Memory B cell (primary cell): Measurements from ENCODE around the gene DCP1B.

Experiments used
- ATAC-seq: fragments of 150-1000 bp; cut with Tn5 transposase; 2 replicates; pipeline ENCODE4 v1.10.0; 2021; ENCODE audit warnings: low read depth, mild to moderate bottlenecking, moderate library complexity
- DNase-seq, 2 donors: peaks; one replicate each; pipeline ENCODE4 v3.0.0; 2022; ENCODE audit warnings: low spot score in 2 of 2
- H3K27ac Mint-ChIP-seq: one replicate; pipeline ENCODE4 v1.8.0; 2022; ENCODE audit warnings: mild to moderate bottlenecking, moderate library complexity, mixed read lengths
- H3K27me3 Mint-ChIP-seq: one replicate; pipeline ENCODE4 v1.8.0; 2022; ENCODE audit warnings: mixed read lengths
- H3K36me3 Mint-ChIP-seq: one replicate; pipeline ENCODE4 v1.8.0; 2022; ENCODE audit warnings: mild to moderate bottlenecking, mixed read lengths
- H3K4me1 Mint-ChIP-seq: one replicate; pipeline ENCODE4 v1.8.0; 2022; ENCODE audit warnings: mixed read lengths
- H3K4me3 Mint-ChIP-seq: one replicate; pipeline ENCODE4 v1.8.0; 2022; ENCODE audit warnings: mild to moderate bottlenecking, moderate library complexity, mixed read lengths
- H3K9me3 Mint-ChIP-seq: one replicate; pipeline ENCODE4 v1.8.0; 2022; ENCODE audit warnings: mixed read lengths

DCP1B gene

DNA sequence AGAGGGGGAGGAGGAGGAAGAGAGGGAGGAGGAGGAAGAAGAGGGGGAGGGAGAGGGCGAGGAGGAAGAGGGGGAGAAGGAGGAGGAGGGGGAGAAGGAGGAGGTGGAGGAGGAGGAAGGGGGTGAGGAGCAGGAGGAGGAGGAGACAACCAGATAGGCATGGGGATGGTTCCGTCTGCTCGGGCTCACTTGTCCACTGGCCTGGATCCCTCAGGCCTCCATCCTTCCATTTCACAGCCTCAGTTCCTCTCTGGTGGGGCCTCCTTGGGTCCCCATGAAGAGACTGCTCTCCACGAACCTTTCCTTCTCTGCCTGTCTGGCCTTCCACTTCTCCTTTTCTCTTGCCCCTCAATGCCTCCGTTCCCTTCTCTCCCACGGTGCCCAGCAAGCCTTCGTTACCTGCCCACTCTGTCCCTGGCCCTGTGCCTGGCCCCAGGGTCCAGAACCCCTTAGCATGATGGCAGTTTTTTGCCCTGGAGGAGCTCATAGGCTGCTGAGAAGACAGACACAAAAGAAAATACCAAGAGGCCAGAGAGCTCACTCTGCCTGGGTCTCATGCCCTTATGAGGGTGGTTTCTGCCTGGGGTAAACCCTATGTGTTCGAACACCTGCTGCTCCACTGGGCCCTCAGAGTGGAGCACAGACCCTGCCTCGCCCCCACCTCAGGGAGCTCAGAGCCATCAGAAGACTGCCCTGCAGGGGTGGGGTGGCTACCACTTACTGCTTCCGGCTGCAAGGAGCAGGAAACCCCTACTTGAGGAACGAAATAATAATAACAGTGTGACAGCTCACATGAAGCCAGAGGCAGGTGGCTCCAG, 74.1 kb downstream of the DCP1B start:
- no peaks in the 10 kb centered on the region for H3K27me3 Mint-ChIP-seq

DNA sequence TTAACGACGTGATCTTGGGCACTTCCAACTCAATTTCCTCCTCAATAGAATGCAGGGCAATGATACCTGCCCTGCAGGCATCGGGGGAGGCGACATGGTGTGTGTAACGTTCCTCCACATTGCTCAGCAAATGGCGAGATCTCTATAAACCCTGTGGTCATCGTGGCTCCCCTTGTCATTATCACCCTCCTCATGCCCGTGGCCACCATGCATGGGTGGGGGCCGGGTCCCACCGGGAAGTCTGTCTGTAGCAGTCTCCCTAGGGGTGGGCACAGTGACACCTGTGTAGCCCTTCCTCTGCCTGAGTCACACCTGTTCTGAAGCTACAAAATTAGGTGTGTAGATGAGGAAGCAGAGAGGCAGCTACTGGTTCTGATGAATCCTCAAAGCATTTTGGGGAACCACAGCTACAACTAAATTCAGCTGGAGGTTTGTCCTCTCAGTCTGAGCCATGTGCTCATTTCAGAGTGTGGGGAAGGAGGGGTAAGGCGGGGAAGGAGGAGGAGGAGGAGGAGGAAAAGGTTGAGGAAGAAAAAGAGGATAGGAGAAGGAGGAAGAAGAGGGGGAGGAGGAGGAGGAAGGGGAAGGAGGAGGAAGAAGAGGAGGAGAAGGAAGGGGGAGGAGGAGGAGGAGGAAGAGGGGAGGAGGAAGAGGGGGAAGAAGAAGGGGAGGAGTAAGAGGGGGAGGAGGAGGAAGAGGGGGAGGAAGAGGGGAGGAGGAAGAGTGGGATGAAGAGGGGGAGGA, 74.8 kb downstream of the DCP1B start:
- peak overlapping the region; percentile 68 for H3K4me3 Mint-ChIP-seq
- ATAC-seq (peak; percentile 36), DNase-seq (no peak)
- peaks cover 63% of the 10 kb centered on the region for H3K4me1 Mint-ChIP-seq
- H3K36me3 Mint-ChIP-seq: no peaks in the 10 kb centered on the region
- peak overlapping the region; percentile 87 for H3K27ac Mint-ChIP-seq
- H3K27me3 Mint-ChIP-seq: no peaks in the 10 kb centered on the region
- H3K9me3 Mint-ChIP-seq: no peaks in the 10 kb centered on the region

More for the DNA sequence above, 74.1 kb downstream of the DCP1B start:
- Mint-ChIP-seq H3K9me3 (no peaks in the 10 kb centered on the region), H3K27ac (peak overlapping the region; percentile 87), H3K4me3 (peak overlapping the region; percentile 6), H3K4me1 (peaks cover 55% of the 10 kb centered on the region), H3K36me3 (no peaks in the 10 kb centered on the region)
- DNase-seq: no peak
- ATAC-seq: peak; percentile 10

DNA sequence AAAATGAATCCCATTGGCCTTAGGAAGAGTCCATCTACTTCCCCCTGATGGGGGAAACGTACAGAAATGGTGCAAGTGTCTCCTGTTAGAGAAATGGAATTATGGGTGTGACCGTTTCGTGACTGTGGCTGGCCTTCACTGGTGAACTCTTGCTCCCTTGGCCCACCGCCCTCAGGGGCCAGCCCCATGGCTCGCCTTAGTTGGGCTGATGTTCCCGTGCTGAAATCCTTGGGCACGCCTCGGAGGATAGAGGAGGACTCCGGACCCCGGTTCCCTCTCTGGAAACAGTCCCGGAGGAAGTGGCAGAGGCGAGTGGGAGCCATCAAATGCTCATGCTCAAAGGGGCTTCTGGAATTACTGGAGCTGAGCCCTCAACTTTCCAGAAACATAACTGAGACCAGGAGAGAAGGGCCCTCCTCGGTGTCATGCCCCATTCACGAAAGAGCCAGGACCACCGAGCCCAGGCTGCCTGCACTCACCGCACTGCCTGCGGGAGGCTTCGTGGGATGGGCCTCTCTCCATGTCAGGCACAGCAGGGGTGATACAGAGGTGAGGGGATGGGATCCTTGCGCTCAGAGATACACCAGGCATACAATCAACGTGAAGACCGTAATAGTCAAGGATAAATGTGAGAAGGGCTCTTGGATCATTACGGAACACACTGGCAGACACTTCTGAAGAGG, 75.7 kb downstream of the DCP1B start:
- ATAC-seq: no peak
- H3K36me3 Mint-ChIP-seq: no peaks in the 10 kb centered on the region
- no peak for DNase-seq
- H3K27ac Mint-ChIP-seq: no peak overlapping the region
- no peaks in the 10 kb centered on the region for H3K27me3 Mint-ChIP-seq
- peaks cover 66% of the 10 kb centered on the region for H3K4me1 Mint-ChIP-seq
- H3K9me3 Mint-ChIP-seq: no peaks in the 10 kb centered on the region
- H3K4me3 Mint-ChIP-seq: no peak overlapping the region

DNA sequence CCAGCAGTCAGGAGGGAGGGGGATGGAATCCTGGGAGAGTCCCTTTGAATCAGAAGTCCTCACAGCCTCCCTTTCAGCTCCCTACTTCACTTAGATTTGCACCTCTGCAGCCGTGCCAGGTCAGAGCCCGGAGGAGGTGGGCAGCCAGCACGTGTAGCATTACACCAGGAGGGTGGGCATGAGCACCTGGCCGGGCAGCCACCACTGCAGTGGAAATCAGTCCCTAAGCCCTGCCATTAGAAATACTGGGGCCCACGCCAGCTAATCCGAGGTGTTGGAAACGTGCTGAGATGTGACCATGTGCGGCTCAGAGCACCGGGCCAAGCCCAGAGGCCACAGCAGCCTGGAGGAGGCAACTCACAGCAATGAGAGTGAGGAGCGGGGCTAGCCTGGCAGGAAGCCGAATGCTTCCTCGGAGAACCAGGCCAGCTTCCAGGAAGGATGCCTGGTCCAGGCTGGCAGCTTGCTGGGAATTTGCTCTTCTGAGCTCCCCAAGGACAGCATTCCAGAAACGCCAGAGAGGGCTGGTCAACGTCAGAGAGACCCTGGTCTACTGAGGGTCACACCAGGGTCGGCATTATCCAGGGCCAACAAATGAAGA, 76.4 kb downstream of the DCP1B start:
- DNase-seq (no peak), ATAC-seq (no peak)
- Mint-ChIP-seq H3K4me3 (no peak overlapping the region), H3K4me1 (peaks cover 64% of the 10 kb centered on the region), H3K27me3 (no peaks in the 10 kb centered on the region), H3K36me3 (no peaks in the 10 kb centered on the region), H3K27ac (peak overlapping the region; percentile 25), H3K9me3 (no peaks in the 10 kb centered on the region)

DNA sequence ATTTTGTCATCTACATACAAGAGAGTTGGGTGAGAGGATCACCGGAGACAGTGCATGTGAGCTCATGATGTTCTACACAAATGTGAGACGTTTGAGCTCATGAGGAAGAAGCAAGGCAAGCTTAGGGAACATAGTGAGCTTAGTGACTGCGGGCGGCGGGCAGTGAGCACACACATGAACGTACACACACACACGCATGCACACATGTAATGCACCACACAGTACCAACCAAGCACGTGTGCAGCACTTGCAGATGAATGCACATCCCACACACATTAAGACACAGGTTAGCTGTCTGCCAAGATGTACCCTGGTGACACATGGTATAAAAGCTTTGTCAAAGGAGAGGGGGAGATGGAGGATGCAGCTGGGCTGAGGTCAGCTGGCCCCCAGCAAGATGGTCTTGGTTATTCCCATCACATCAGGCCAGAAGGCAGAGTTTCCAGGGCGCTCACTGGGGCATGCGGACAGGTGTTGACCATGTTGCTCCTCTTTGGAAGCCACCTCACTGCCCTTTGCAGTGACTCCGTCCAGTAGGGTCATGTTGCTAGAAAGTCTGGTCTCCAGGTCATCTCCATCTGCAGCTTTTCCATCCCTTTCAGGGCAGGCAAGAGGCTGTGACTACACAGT, 77.1 kb downstream of the DCP1B start:
- Mint-ChIP-seq H3K36me3 (no peaks in the 10 kb centered on the region), H3K27ac (peak overlapping the region; percentile 25), H3K9me3 (no peaks in the 10 kb centered on the region), H3K27me3 (no peaks in the 10 kb centered on the region), H3K4me3 (no peak overlapping the region), H3K4me1 (peaks cover 58% of the 10 kb centered on the region)
- ATAC-seq (no peak), DNase-seq (no peak)

DNA sequence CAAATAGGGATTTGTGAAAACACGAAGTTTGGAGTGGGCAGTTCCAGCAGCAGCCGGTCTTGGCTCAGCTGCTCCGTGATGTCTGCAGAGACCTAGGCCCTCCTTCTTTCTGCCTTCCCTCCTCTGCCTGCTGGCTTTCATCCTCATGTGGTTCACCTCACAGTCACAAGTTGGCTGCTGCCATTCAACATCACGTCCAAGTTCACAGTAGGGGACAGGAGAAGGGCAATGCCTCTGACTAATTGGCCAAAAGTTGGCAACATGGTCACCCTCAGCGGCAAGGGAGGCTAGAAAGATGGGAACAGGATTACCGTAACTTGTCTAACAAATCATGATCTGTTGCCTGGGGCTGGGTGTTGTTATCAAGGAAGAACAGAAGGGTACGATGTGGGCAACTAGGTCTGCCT, 78.0 kb downstream of the DCP1B start:
- DNase-seq (no peak), ATAC-seq (no peak)
- Mint-ChIP-seq H3K4me1 (peaks cover 52% of the 10 kb centered on the region), H3K9me3 (no peaks in the 10 kb centered on the region), H3K27ac (no peak overlapping the region), H3K27me3 (no peaks in the 10 kb centered on the region), H3K4me3 (no peak overlapping the region), H3K36me3 (no peaks in the 10 kb centered on the region)

DNA sequence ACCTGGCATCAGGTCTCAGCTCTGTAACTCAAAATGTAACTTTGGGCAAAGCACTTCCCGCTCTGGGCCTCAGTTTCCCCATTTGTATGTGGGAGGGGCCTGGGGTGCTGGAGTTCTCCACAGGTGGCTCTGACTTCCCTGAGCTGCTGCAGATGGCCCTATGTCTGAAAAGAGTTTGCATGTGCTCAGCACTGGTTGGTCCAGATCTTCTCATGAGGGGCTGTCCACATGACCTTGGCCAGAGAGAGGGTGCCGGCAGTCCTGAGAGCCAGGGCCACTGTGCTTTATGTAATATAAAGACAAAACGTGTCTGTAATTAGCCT, 78.6 kb downstream of the DCP1B start:
- Mint-ChIP-seq H3K9me3 (no peaks in the 10 kb centered on the region), H3K4me3 (no peak overlapping the region), H3K36me3 (no peaks in the 10 kb centered on the region), H3K27me3 (no peaks in the 10 kb centered on the region), H3K27ac (no peak overlapping the region), H3K4me1 (peaks cover 52% of the 10 kb centered on the region)
- ATAC-seq (no peak), DNase-seq (no peak)

DNA sequence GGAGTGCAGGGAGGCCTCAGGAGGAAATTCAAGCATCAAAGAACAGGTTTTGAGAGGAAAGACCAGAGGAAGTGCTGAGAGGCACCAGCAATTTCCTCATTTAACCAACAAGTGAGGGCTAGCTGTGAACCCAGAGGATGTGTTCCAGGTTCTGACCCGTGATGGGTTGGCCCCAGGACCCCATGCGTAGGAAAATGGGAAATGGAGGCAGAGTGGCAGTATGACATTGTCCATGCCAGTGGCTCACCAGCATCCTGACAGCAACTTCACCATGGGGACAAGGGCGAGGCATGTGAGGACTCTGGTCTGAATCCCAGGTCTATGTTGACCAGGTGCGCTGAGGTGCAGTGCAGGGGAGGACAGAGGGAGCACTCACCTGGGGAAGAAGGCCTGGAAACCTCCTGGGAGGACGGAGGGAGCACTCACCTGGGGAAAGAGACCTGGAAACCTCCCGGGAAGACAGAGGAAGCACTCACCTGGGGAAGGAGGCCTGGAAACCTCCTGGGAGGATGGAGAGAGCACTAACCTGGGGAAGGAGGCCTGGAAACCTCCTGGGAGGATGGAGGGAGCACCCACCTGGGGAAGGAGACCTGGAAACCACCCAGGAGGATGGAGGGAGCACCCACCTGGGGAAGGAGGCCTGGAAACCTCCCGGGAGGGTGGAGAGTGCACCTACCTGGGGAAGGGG, 79.1 kb downstream of the DCP1B start:
- no peaks in the 10 kb centered on the region for H3K9me3 Mint-ChIP-seq
- peak; percentile 45 for ATAC-seq
- H3K27ac Mint-ChIP-seq: peak overlapping the region; percentile 97
- peak overlapping the region; percentile 84 for H3K4me3 Mint-ChIP-seq
- no peaks in the 10 kb centered on the region for H3K27me3 Mint-ChIP-seq
- DNase-seq: peak in 1 of 2 donors; percentile 7
- peaks cover 3% of the 10 kb centered on the region for H3K36me3 Mint-ChIP-seq
- peaks cover 51% of the 10 kb centered on the region for H3K4me1 Mint-ChIP-seq

DNA sequence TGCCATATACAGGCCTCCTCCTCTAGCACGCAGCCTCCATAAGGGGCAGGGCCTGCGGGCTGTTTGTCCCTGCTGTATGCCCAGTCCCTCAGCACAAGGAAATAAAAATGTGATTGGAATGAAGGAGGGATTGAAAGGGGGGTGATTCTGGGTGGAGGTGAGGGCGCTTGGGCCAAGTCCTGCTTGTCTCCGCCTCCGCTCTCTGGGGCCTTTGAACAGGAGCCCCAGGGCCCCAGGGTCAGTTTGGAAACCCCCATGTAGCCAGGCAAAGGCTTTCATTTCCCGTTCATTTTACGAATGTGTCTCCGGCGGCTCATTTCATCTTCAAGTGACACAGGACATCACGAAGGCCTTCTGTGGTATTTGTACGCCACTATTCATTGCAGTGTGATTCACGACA, 81.3 kb downstream of the DCP1B start:
- peak overlapping the region; percentile 30 for H3K4me3 Mint-ChIP-seq
- H3K27me3 Mint-ChIP-seq: no peaks in the 10 kb centered on the region
- peaks cover 47% of the 10 kb centered on the region for H3K4me1 Mint-ChIP-seq
- DNase-seq (peak in 1 of 2 donors; percentile 11), ATAC-seq (peak; percentile 25)
- peak overlapping the region; percentile 56 for H3K27ac Mint-ChIP-seq
- H3K36me3 Mint-ChIP-seq: peaks cover 3% of the 10 kb centered on the region
- H3K9me3 Mint-ChIP-seq: no peaks in the 10 kb centered on the region

DNA sequence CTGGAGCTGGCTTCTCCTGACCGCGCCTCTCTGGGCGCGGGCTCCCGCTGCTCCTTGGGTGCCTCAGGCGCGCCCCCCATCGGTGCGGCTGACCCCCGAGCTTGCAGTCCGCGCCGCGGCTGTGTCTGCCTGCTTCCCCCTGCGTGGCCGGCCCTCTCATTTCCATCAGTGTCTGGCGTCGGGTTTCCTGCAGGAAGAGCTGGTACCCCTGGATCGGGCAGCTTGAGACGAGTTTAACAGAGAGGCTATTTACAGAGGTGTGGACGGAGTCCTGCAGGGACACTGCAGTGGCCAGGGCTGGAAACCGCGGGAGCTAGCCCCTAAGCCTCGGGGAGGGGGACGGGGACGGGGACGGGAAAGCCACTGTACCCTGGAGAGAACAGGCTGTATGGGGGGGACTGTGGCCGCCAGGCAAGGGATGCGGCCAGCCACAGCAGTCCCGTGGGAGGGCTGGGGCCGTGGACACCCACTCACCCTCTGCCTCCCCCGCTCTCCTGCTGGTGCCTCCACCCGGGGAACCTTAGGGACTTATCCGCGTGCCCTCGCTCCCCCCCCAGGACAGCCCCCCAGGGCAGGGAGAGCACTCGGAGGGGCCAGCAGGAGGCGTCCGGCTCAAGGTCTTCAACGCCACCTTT, 82.1 kb downstream of the DCP1B start:
- peak in 1 of 2 donors; percentile 10 for DNase-seq
- H3K9me3 Mint-ChIP-seq: no peaks in the 10 kb centered on the region
- peaks cover 5% of the 10 kb centered on the region for H3K36me3 Mint-ChIP-seq
- no peak overlapping the region for H3K27ac Mint-ChIP-seq
- peak overlapping the region; percentile 67 for H3K4me3 Mint-ChIP-seq
- H3K4me1 Mint-ChIP-seq: peaks cover 50% of the 10 kb centered on the region
- no peak for ATAC-seq
- H3K27me3 Mint-ChIP-seq: no peaks in the 10 kb centered on the region

DNA sequence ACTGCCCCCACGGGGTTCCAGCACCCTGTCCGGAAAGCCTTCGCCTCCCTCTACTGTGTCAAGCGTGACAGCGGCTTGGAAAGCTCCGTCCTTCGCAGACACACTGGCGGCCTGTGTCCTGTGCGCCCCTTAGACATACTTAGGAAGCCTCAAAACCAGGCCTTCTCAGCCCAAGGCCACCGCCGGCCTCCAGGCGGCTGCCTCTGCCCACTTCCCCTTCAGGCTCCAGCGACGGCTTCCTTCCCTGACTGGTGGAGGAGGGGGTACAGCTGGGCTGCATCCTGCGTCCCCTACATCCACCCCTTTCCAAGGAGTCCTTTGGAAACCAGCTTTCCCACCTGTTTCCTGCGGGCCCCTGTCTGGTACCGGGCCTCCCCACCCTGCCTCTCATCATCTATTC, 83.3 kb downstream of the DCP1B start:
- peaks cover 8% of the 10 kb centered on the region for H3K36me3 Mint-ChIP-seq
- H3K4me1 Mint-ChIP-seq: peaks cover 48% of the 10 kb centered on the region
- no peak overlapping the region for H3K4me3 Mint-ChIP-seq
- no peak for ATAC-seq
- H3K27me3 Mint-ChIP-seq: peaks cover 6% of the 10 kb centered on the region
- H3K27ac Mint-ChIP-seq: peak overlapping the region; percentile 64
- peak in 1 of 2 donors; percentile 10 for DNase-seq
- H3K9me3 Mint-ChIP-seq: no peaks in the 10 kb centered on the region

DNA sequence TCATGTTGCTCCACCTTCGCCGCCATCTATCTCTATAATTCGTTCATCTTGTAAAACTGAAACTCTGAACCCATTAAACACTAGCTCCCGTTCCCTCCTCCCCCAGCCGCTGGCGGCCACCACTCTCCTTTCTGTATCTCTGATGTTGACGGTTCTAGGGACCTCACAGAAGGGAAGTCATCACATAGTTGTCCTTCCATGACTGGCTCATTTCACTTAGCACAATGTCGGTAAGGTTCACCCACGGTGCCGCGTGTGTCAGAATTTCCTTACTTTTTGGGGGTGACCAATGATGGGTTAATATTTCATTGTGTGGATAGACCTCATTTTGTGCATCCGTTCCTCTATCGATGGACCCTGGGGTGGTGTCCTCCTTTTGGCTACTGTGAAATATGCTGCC, 83.8 kb downstream of the DCP1B start:
- Mint-ChIP-seq H3K27me3 (peaks cover 6% of the 10 kb centered on the region), H3K9me3 (no peaks in the 10 kb centered on the region), H3K4me3 (no peak overlapping the region), H3K36me3 (peaks cover 8% of the 10 kb centered on the region), H3K27ac (peak overlapping the region; percentile 64), H3K4me1 (peaks cover 51% of the 10 kb centered on the region)
- DNase-seq (no peak), ATAC-seq (no peak)

DNA sequence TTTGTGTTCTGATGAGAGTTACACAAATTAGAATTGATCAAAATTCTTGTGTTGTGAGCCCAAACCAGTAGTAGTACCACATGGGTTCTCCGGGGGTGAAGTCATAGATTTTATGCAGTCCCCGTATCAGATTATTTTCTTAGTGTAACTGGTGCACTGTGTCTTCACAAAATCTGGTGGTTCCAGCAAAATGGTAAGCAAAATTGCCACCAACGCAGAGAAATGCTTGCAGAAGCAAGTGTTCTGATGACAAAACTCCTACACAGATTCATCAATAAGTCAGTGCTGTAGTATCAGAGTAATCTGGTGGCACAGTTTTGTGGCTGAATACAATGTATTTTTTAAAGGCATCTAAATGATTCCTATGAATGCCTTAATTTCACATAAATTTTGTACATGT, 84.5 kb downstream of the DCP1B start:
- Mint-ChIP-seq H3K27ac (no peak overlapping the region), H3K9me3 (no peaks in the 10 kb centered on the region), H3K36me3 (peaks cover 8% of the 10 kb centered on the region), H3K4me1 (peaks cover 48% of the 10 kb centered on the region), H3K27me3 (peaks cover 10% of the 10 kb centered on the region), H3K4me3 (no peak overlapping the region)
- no peak for ATAC-seq
- no peak for DNase-seq
